Measurements from ENCODE around the gene RAD1. TPM values are rescaled to one million over a fixed set of nuclear protein-coding genes. Genes with fewer than 3 reads are reported as not detected.

RAD1 gene
- total and polyA plus RNA-seq, 2 of the 8 experiments (the other 6 are each of a cell fraction or from before 2014, with no cell fraction given), result 15.1 to 37.3 TPM

DNA sequence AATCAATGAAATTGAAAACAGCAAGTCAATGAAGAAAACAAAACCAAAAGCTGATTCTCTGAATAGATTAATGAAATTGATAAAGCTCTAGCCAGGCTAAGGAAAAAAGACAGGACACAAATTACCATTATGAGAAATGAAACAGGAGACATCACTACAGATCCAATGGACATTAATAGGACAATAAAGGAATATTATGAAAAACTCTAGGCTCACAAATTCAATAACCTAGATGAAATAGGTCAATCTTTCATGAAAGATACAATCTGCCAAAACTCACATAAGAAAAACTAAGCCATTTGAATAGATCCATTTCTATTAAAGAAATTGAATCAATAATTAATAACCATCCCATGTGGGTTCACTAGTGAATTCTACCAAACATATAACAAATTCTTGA is 39.0 kb downstream of the RAD1 start (continued):
- no peak for TF ChIP-seq EZH2 (IDR thresholded peaks at IDR 0.05; ENCODE audit: low read depth, low read length, severe bottlenecking)
- no peak for TF ChIP-seq POLR2A (IDR thresholded peaks at IDR 0.05; ENCODE audit: control extremely low read depth in 1 of 2, low read depth in 2 of 2, low read length in 2 of 2)
- no peak for TF ChIP-seq JUND (IDR thresholded peaks at IDR 0.05; ENCODE audit: low read length)
- TF ChIP-seq RFX5 (IDR thresholded peaks at IDR 0.05; ENCODE audit: borderline replicate concordance, low read depth, low read length), result no peak
- no peak for TF ChIP-seq JUN (IDR thresholded peaks at IDR 0.05; ENCODE audit: low read depth, low read length)
- TF ChIP-seq SP2 (IDR thresholded peaks at IDR 0.05; ENCODE audit: low read length), result no peak
- no peak for TF ChIP-seq TAF7 (optimal IDR thresholded peaks at IDR 0.05; ENCODE audit: borderline replicate concordance, low read depth, low read length)

Measured in H1 (cell line).